GM18526 (cell line): ENCODE measurements around the gene DGKD.

ENCODE experiments used
- POLR2A ChIP-seq: IDR thresholded peaks from 3 replicates; pipeline ENCODE4 v1.6.1; 2011; ENCODE audit not compliant: insufficient read length; ENCODE audit errors: extremely low read depth

The DGKD gene

GRCh38 chr2:233471291-233472035, 117.2 kb downstream of the DGKD start:
- no peak for TF ChIP-seq POLR2A

GRCh38 chr2:233473386-233473791, 119.1 kb downstream of the DGKD start:
- TF ChIP-seq POLR2A = no peak

GRCh38 chr2:233473878-233474277, 119.6 kb downstream of the DGKD start:
- TF ChIP-seq POLR2A = no peak

GRCh38 chr2:233474308-233475160, 120.2 kb downstream of the DGKD start:
- no peak for TF ChIP-seq POLR2A

- TF ChIP-seq POLR2A = no peak
These were observed 121.7 kb downstream of the DGKD start for GRCh38 chr2:233476063-233476410.

- TF ChIP-seq POLR2A = no peak
These were observed 122.6 kb downstream of the DGKD start for GRCh38 chr2:233476651-233477547.

GRCh38 chr2:233477548-233478433, 123.5 kb downstream of the DGKD start:
- TF ChIP-seq POLR2A = no peak

GRCh38 chr2:233479616-233480489, 125.6 kb downstream of the DGKD start:
- TF ChIP-seq POLR2A = no peak

- TF ChIP-seq POLR2A = no peak
These were observed 126.4 kb downstream of the DGKD start for GRCh38 chr2:233480490-233481202.

GRCh38 chr2:233481368-233482142, 127.3 kb downstream of the DGKD start:
- no peak for TF ChIP-seq POLR2A

- TF ChIP-seq POLR2A = no peak
These were observed 128.3 kb downstream of the DGKD start for GRCh38 chr2:233482616-233483015.

GRCh38 chr2:233485726-233486125, 131.4 kb downstream of the DGKD start:
- no peak for TF ChIP-seq POLR2A

GRCh38 chr2:233486357-233486756, 132.1 kb downstream of the DGKD start:
- TF ChIP-seq POLR2A = no peak
